DMS 273 (cell line): ENCODE measurements around the gene MYCBP2.
"Not testable (repeated sequence)": the region's sequence is repeated elsewhere in the genome, so short reads cannot be mapped to it uniquely, and the experiment has no call there.

Experiments used
- DNase-seq: peaks from one replicate; lab custom pipeline; 2025; ENCODE audit not compliant: unreplicated experiment; lab: John Stamatoyannopoulos, UW

MYCBP2 gene

DNA sequence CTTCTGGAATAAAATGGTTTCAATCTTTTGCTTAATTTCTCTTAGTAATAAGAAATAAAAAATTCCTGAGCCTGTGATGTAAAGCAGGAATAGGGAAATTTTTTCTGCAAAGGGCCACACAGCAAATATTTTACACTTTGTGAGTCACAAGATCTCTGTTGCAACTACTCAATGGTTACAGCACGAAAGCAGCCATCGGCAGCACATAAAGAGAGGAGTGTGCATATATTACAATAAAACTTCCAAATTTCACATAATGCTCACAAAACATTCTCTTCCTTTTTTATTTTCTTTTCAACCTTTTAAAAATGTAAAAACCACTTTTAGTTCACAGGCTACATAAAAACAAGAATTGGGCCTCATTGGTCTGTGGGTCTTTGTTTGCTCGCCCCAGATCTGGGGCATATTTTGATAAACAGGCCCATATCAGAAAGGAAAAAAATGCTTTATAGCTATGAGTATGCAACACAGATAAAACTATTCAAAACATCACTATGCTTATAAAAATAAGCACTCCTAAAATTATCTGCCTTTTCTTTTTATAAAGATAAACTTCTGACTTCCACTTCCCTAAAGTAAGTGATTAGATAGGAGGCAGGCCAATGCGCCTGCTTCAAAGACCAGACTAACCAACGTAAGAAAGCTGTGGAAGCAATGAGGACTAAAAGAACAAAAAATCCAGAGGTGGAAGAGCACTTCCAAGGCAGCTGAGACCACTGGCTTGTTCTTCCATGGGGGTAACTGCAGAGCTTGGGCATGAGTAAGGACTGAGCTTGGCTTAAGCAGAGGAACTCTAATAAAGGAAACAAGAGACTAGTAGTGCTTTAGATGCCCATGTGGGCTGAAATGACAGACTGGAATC, 26.5 kb downstream of the MYCBP2 start:
- no peak for DNase-seq

DNA sequence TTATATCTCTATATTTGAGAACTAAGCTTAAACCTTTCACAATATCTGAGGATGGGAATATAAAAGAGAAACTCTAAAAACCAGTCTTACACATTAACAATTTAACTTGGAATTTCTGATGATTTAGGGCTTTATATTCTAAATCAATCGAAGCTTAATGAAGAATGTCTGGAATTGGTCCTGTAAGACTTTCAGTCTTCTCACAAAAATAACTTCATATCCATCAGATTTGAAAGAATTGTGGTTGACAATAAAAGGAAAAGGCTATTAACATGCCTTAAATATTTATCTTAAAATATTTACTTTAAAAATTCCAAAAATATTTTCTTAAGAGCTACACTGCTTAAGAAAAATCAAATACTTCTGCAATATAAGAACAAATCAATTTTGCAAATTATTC, 27.3 kb downstream of the MYCBP2 start:
- no peak for DNase-seq

DNA sequence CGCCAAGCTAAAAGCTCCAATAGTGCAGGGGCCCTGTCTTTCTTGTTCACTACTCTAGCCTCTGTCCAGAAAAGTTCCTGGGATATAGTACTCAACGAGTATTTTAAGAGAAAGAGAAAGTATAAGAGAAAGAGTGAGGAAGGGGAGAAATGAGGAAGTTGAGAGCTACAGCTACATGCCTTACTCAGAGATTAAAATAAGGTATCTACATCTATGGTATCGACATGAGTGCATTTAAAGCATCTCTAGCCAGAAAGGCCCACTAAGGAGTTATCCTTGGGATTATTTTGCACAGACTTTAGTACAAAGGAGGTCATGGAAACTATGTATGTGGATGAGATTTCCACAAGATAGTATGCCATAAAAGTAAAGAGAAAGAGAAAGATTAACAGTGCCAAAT, 28.5 kb downstream of the MYCBP2 start:
- DNase-seq = no peak

DNA sequence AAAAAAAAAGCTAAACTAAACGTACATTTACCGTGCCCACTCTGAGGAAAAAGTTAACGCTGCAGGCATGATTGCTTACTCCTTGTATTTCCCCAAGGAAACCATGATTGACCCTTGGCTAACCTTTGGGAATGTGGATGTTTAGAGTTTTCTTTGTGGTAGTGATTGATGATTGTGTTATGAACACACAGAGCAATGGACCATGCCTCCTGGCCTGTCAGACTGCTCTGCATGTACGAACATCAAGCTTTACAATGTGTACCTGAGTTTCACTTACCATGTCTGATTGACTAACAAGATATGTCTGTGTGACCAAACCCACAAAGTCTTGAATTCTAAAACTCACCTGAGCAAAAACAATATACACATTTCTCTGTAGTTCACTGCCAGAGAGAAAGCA, 35.1 kb downstream of the MYCBP2 start:
- DNase-seq = no peak

DNA sequence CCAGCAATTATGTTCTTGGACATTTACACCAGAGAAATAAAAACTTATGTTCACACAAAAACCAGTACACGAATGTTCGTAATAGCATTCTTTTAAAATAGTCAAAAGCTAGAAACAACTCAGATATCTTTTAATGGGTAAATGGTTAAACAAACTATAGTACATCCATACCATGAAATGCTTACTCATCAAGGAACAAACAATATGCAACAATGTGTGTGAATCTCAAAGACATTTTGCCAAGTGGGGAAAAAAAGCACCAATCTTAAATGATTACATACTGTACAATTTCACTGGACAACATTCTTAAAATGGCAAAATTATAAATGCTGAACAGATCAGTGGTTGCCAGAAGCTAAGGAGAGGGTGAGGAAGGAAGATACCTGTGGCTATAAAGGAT, 36.6 kb downstream of the MYCBP2 start:
- DNase-seq = no peak

DNA sequence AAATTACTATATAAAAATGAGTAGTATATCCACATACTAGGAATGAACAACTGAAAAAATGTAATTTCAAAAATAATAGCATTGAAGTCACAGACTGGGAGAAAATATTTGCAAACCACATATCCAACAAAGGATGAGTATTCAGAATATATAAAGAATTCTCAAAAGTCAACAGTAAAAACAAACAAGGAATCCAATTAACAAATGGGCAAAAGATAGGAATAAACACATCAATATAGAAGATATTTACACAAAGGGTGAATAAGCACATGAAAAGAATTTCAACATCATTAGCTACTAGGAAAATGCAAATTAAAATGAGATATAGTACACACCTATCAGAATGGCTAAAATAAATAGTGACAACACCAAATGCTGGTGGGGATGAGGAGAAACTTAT, 37.0 kb downstream of the MYCBP2 start:
- DNase-seq = no peak

DNA sequence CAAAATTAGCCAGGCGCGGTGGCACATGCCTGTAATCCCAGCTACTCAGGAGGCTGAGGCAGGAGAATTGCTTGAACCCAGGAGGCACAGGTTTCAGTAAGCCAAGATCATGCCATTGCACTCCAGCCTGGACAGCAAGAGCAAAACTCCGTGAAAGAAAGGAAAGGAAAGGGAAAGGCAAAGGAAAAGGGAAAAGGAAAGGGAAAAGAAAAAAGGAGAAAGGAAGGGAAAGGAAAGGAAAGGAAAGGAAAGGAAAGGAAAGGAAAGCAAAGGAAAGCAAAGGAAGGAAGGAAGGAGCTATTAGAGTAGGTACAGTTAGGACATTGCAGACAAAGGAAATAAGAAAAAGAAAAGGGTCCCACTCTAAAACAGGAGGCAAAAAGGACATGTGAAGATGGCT, 41.3 kb downstream of the MYCBP2 start:
- DNase-seq = not testable (repeated sequence)

DNA sequence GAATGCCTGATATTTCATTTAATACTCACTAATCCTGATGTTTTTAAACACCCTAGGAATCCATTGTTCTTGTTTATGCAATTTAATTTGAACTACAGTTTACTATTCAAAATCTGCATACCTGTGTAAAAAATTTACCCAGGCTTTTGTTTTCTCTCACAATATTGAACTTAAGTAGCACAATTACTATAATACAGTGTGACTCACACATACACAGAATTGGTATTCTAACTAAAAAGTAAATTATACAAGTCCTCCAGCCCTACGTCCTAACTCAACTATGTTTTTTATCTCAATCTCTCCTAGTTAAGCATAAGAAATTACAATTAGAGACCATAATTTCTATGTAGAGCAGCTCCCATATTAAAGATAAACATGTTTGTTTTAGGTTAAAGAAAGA, 41.8 kb downstream of the MYCBP2 start:
- no peak for DNase-seq

DNA sequence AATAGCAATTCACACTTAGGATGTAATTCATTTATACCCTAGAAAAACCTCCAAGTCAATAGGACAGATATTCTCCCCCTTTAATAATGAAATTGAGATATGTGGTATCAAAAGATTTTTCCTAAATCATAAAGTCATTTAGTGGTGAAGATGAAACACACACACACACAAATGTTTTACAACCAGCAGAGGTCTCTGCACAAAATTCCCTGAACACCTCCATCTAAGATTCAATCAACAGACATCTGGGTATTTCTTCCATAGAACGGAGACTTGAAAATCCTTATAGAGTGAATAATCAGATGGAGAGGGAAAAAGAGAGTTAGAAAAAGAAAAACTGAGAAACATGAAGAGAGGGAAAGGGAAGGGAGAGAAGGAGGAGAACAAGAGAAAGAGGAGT, 52.8 kb downstream of the MYCBP2 start:
- DNase-seq = no peak

DNA sequence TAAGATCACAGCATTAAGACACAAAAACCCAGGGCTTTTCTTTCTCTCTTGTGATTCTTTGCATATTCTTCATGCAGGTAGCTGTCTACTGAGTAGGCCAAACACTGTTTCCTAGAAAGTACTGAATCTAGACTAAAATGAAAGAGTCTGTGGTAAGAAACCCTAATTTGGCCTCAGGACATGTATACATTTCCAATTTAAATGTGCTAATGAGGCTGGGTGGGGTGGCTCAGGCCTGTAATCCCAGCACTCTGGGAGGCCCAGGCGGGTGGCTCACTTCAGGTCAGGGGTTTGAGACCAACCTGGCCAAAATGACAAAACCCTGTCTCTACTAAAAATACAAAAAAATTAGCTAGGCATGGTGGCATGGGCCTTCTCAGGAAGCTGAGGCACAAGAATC, 57.8 kb downstream of the MYCBP2 start:
- DNase-seq = no peak

DNA sequence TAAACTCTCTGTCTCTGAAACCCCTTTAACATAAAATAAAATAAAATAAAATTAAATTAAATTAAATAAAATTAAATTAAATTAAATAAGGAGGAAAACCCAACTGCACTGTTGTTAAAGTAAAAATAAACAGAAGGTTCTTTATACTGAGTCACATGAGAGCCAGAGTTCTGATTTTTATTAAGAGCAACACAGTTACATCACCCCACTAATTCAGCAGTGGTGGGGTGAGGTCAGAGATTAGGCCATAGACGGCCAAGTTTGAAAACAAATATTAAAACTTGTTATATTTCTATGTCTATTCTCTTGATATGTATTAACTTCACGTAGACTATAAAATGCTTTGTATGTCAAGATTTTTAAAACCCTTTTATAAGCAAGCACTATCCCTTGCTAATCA, 59.5 kb downstream of the MYCBP2 start:
- DNase-seq = no peak

DNA sequence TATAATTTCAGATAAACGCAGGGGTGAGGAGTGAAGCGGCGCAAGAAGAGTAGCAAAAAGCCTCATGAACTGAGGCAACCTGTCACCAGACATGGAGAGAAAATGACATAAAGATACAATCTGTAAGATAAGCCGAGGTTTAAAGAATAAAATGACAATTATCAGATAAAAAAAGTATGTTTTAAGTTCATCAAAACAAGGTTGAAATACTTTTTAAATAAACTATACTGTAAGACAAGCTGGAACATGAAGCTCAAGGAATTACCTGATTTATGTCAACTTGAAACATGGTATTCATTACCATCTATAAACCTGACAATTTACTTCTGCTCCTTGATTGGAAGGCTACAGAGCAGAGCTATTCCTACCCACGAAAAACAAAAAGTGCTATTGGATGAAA, 61.6 kb downstream of the MYCBP2 start:
- no peak for DNase-seq

DNA sequence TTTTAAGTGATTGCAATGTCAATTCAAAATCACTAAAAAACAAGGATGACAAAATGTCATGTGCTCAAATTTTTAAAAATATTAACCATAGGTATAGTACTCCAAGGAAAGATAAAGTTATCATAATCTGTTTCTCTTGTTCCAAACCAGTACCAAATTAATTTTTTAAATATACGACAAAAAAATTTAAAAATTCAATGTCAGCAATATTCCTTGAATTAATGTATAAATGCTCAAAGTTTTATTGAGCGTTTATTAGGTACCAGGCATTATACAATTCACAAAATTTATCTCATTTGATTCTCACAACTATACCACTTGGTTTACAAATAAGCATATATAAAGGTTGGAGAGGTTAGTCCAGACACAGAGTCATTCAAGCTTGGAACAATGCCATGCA, 64.7 kb downstream of the MYCBP2 start:
- DNase-seq = no peak

DNA sequence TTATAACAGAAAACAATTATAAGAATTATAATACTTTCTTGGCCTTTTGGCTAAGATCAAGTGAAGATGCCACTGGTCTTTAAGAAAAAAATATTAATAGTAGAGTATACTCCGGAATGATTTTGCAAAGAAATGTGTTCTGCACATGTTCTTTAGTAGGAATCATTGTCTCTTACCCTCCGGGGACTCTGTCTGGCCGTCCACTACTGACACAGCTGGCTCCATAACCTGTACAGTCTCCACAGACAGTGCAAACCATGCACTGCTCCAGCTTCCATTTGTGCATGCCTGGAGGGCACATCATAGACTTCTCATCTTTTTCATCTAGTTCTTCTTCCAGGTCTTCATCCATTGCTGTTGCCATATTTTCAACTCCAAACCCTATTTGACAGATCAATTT, 75.9 kb downstream of the MYCBP2 start:
- DNase-seq = no peak

DNA sequence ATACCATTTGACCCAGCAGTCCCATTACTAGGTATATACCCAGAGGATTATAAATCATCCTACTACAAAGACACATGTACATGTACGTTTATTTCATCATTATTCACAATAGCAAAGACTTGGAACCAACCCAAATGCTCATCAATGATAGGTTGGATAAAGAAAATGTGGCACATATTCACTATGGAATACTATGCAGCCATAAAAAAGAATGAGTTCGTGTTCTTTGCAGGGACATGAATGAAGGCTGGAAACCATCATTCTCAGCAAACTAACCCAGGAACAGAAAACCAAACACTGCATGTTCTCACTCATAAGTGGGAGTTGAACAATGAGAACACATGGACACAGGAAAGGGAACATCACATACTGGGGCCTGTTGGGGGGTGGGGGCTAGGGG, 81.7 kb downstream of the MYCBP2 start:
- not testable (repeated sequence) for DNase-seq

DNA sequence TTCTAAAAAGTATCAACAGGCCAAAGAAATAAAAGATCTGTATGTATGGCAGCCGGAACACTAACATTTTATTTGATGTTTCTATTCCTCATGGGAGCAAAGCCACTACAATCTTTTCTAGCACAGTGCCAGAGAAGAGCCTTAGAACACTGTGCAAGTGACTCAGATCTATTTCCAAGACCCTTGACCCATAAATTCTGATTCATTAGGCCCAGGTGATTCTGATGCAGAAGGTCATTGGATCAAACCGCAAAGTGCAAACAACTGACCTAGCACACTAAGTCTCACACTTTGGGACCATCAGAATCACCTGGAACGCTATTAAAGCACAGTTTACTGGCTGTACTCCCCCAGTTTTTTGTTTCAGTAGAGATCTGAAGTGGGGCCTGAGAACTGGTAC, 87.6 kb downstream of the MYCBP2 start:
- DNase-seq = no peak

DNA sequence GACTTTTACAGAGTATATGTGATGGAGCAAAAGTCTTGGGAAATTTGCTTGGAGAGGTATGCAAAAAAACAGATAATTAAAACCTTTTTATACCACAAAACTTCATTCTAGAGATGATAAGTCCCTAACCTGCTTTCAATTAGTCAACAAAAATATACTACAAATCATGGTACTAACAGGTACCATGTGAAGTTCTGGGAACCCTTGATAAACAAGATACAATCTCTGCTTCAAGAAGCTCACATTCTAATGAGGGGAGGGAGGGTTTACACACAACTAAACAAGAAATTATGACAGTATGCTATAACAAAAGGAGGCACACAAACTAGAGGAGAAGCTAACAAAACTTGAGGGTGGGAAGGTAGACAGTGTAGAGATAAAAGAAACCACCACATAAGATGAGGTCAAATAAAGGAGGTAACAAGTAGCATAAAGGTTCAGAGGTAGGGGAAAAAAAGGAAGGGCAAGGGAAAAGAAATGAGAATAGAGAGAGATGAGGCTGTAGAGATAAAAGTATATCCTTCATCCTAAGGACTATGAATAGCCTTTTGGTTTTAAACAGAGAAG, 91.4 kb downstream of the MYCBP2 start:
- DNase-seq = no peak

DNA sequence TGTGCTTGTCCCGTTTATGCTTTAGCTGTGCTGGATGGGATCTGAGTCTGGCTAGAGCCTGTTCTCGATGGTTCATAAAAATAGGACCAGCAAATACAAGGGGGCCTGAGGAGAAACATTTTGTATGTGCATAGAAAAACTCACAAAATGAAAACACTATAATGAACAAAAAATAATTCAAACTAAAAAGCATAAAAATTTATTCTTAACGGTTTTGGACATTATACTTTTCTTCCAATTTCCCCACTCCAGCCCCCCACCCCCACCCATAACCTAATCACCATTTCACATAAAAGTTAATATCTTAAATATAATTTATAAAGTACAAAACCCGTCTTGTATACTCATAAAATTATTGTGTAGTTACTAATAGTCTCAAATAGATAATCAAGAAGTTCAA, 93.7 kb downstream of the MYCBP2 start:
- no peak for DNase-seq

DNA sequence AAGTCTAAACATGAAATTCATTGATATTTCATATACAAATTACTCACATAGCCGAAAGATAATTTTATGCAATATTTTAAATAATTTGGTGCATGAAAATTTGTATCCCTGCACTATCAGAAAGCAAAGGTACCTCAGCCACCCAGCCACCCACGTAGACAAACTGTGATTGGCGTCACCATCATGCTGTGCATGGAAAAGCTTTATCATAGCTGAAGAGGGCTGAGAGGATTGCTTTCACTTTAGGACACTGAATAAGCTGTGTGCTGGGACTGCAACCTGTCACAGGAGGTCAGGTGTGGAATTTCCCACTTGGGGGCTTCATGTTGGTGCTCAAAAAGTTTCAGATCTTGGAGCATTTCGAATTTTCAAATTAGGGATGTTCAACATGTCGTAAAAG, 96.3 kb downstream of the MYCBP2 start:
- no peak for DNase-seq

DNA sequence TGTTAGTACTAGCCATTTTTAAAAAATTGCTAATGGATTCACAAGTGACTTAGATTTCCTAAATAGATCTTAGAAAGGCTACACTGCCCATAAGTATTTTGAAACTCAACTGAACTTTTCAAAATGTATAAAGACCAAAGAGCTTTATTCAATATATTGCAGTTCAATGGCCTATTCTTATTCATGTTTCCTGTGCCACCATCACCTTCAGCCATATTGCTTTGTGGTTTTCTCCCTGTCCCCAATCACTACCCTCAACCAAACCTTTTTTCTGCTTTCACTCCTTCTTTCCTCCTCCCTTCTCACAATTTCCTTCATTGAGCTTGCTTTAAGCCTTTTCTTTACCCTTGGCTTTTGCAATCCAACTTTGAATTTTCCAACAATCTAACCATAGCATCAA, 100.9 kb downstream of the MYCBP2 start:
- no peak for DNase-seq

DNA sequence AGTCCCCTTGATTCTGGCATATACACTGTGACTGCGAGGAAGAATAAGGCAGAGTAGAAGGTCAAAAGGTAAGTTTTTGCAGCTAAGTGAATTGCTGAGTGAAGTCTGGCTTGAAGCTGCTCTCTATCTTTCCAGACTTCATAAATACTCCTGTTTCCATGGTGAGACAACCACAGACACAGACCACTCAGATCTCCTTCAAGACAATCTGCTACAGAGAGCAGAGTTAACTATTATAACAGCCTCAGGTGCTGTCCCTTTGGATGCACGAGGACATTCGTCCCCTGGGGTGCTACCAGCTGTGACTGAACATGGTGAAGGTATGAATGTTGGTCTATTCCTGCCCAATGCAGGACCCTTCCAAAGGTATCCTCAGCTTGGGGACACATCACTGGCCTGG, 104.0 kb downstream of the MYCBP2 start:
- no peak for DNase-seq

DNA sequence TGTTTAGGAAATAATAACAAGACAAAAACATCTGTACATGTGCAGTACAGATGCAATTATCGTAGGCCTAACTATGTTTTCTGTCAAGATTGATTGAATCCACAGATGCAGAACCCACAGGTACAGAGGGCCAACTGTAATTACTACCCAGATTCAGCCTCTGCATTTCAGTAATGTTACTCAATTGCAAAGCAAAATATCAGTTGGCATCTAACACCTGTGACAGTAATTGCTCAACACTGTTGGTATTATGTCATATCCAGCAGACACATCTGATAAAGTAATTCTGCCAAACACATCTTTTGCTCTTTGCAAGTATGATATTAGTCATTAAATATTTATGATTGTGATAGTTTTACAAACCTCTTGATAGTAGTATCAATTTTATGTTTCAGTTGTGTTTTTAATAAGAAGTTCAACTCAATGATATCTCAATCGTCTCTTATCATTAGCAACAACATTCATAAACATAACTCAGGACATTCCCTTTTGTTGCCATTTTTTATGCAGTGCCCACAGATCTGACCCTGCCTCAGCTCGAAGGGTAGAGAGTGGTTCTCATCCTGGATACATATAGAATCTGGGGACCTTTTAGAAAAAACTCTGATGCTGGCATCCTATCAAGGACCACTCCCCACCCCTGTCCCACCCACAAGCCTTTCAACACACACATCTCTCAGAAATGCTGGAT, 104.7 kb downstream of the MYCBP2 start:
- DNase-seq = no peak
